Measurements from ENCODE around the gene OR52N5. TPM values are rescaled to one million over a fixed set of nuclear protein-coding genes. Genes with fewer than 3 reads are reported as not detected.

OR52N5 gene
- total and polyA plus RNA-seq, 9 of the 15 experiments (the other 6 are each of a cell fraction or from before 2014, with no cell fraction given) = not detected

GRCh38 chr11:5809905-5810795, 27.0 kb upstream of the OR52N5 start (continued):
- no peak for TF ChIP-seq POLR2H (tag; IDR thresholded peaks at IDR 0.05; ENCODE audit: low read depth)
- no peak for TF ChIP-seq POLR3G (IDR thresholded peaks at IDR 0.05; ENCODE audit: extremely low read depth, insufficient read length, insufficient replicate concordance)
- TF ChIP-seq EP400 (IDR thresholded peaks at IDR 0.05) = peak; percentile 20; the same call in 1 of the 2 replicates
- no peak for TF ChIP-seq ZBTB12 (CRISPR knock-in tag; IDR thresholded peaks at IDR 0.05)
- TF ChIP-seq, protein P1, sequence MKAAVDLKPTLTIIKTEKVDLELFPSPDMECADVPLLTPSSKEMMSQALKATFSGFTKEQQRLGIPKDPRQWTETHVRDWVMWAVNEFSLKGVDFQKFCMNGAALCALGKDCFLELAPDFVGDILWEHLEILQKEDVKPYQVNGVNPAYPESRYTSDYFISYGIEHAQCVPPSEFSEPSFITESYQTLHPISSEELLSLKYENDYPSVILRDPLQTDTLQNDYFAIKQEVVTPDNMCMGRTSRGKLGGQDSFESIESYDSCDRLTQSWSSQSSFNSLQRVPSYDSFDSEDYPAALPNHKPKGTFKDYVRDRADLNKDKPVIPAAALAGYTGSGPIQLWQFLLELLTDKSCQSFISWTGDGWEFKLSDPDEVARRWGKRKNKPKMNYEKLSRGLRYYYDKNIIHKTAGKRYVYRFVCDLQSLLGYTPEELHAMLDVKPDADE (conservative IDR thresholded peaks at IDR 0.05; ENCODE audit: control insufficient read depth, low read depth, low read length) = no peak
- TF ChIP-seq SMAD1 (IDR thresholded peaks at IDR 0.05; ENCODE audit: low read depth, low read length, partially characterized antibody) = no peak
- TF ChIP-seq, protein P2, sequence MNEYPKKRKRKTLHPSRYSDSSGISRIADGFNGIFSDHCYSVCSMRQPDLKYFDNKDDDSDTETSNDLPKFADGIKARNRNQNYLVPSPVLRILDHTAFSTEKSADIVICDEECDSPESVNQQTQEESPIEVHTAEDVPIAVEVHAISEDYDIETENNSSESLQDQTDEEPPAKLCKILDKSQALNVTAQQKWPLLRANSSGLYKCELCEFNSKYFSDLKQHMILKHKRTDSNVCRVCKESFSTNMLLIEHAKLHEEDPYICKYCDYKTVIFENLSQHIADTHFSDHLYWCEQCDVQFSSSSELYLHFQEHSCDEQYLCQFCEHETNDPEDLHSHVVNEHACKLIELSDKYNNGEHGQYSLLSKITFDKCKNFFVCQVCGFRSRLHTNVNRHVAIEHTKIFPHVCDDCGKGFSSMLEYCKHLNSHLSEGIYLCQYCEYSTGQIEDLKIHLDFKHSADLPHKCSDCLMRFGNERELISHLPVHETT (CRISPR knock-in tag; conservative IDR thresholded peaks at IDR 0.05 in 1 of 2, IDR thresholded peaks at IDR 0.05 in 1 of 2) = no peak
- TF ChIP-seq ZNF696 (CRISPR knock-in tag; conservative IDR thresholded peaks at IDR 0.05) = no peak
- TF ChIP-seq MYNN (IDR thresholded peaks at IDR 0.05) = no peak
- TF ChIP-seq MYNN (CRISPR knock-in tag; IDR thresholded peaks at IDR 0.05) = no peak
- TF ChIP-seq ZNF347 (CRISPR knock-in tag; IDR thresholded peaks at IDR 0.05; ENCODE audit: low read depth) = no peak
- no peak for TF ChIP-seq SFPQ (IDR thresholded peaks at IDR 0.05; ENCODE audit: low read depth, low read length)
- no peak for TF ChIP-seq ZFX (CRISPR knock-in tag; IDR thresholded peaks at IDR 0.05)
- TF ChIP-seq ZNF134 (CRISPR knock-in tag; conservative IDR thresholded peaks at IDR 0.05) = no peak
- TF ChIP-seq ZNF133 (CRISPR knock-in tag; IDR thresholded peaks at IDR 0.05) = no peak
- 0 out of 4 replicates have a peak, but pooled peaks of 1 of the 2 experiments have one; percentile 49 for TF ChIP-seq ZMIZ1 (IDR thresholded peaks at IDR 0.05; ENCODE audit: low read depth in 2 of 2, low read length in 2 of 2)

Measured in K562 (cell line).